GM12878 (cell line): ENCODE measurements around the gene SYS1. TPM values are rescaled to one million over a fixed set of nuclear protein-coding genes. Genes with fewer than 3 reads are reported as not detected.

Experiments
- CBFB ChIP-seq: IDR thresholded peaks from 2 replicates; pipeline ENCODE4 v1.6.1; 2016; ENCODE audit warnings: antibody characterized with exemption, low read depth
- NKRF ChIP-seq: fragments of 450-650 bp; conservative IDR thresholded peaks from 2 replicates; pipeline ENCODE4 v1.6.1; 2017; ENCODE audit warnings: mild to moderate bottlenecking, moderate library complexity
- PML ChIP-seq: IDR thresholded peaks from 2 replicates; pipeline ENCODE4 v1.6.1; 2012; ENCODE audit warnings: low read length, inconsistent platforms
- PRDM15 ChIP-seq: fragments of 450-650 bp; formaldehyde crosslinking; IDR thresholded peaks from 2 replicates; pipeline ENCODE4 v1.4.0; 2020; ENCODE audit warnings: mild to moderate bottlenecking, moderate library complexity
- RBBP5 ChIP-seq: fragments of 200-600 bp; sonication (generic); conservative IDR thresholded peaks from 2 replicates; pipeline ENCODE4 v1.6.1; 2016
- SP1 ChIP-seq: IDR thresholded peaks from one replicate; pipeline ENCODE4 v1.6.1; 2011; ENCODE audit warnings: low read depth, low read length
- TCF3 ChIP-seq: IDR thresholded peaks from 2 replicates; pipeline ENCODE4 v1.6.1; 2012; ENCODE audit warnings: low read depth, mild to moderate bottlenecking, low read length, borderline replicate concordance; ENCODE audit not compliant: insufficient read depth
- TCF7 ChIP-seq: IDR thresholded peaks from 2 replicates; pipeline ENCODE4 v1.6.1; 2014; ENCODE audit warnings: antibody characterized with exemption, borderline replicate concordance
- ZNF384 ChIP-seq: IDR thresholded peaks from 2 replicates; pipeline ENCODE4 v1.6.1; 2012; ENCODE audit warnings: low read depth, mild to moderate bottlenecking, low read length, improper control_type of control experiment, borderline replicate concordance
- polyA plus RNA-seq, 11 experiments: library from polyadenylated mRNA; depleted of rRNA in 4 of 11; unstranded in 6 of 11; stranded (reverse) in 5 of 11; fragments of >200 nt; fragmentation: Nextera tagmentation in 4 of 11; fragmentation: Illumina TruSeq in 1 of 11; extraction: Ambion mirVana in 4 of 11; extraction: Trizol in 1 of 11; gene quantifications; 1 replicate in 1 of 11; 2 replicates in 10 of 11; pipeline versions ENCODE4 v1.2.1 to v1.2.3, GENCODE V29; 2011 to 2016; ENCODE audit warnings: inconsistent platforms in 2 of 11, missing spikeins in 2 of 11, low read depth in 1 of 11
- total RNA-seq, 4 experiments: library from RNA; depleted of rRNA in 3 of 4; stranded (reverse); fragments of >200 nt in 3 of 4; fragmentation: Illumina TruSeq in 1 of 4; extraction: Trizol in 1 of 4; gene quantifications; 2 replicates each; pipeline versions ENCODE4 v1.2.1 to v1.2.3, GENCODE V29; 2013 to 2021

SYS1 gene
- total and polyA plus RNA-seq, 10 of the 15 experiments (the other 5 are each of a cell fraction or from before 2014, with no cell fraction given), result 5.1 to 22.6 (median 9.3) TPM

GRCh38 chr20:45408646-45409213, 45.8 kb downstream of the SYS1 start (continued):
- no peak for TF ChIP-seq PRDM15 (CRISPR knock-in tag)
- no peak for TF ChIP-seq SP1
- no peak for TF ChIP-seq ZNF384
- TF ChIP-seq RBBP5, result no peak
- no peak for TF ChIP-seq PML
- TF ChIP-seq TCF7, result no peak
- TF ChIP-seq TCF3, result no peak
- TF ChIP-seq NKRF, result no peak
- no peak for TF ChIP-seq CBFB
